Thymus (tissue), 11 donors: ENCODE results near the gene MICAL1. TPM values are rescaled to one million over a fixed set of nuclear protein-coding genes. Genes with fewer than 3 reads are reported as not detected.

Experiments used
- DNase-seq, 9 donors: peaks; one replicate each; pipeline ENCODE4 v3.0.0-alpha.2; 2013; ENCODE audit warnings: low spot score in 9 of 9, low read depth in 6 of 9, missing footprints in 1 of 9
- H3K27ac ChIP-seq, 2 donors: one replicate each; pipeline ENCODE4 v1.5.1; 2013; ENCODE audit warnings: control low read depth in 1 of 2, low read depth in 1 of 2, low read length in 1 of 2, mild to moderate bottlenecking in 1 of 2, moderate library complexity in 1 of 2
- H3K27me3 ChIP-seq, 2 donors: one replicate each; pipeline ENCODE4 v1.5.1; 2013; ENCODE audit warnings: low read length in 1 of 2; ENCODE audit not compliant: control insufficient read depth in 2 of 2, insufficient read depth in 1 of 2
- H3K36me3 ChIP-seq, 2 donors: one replicate each; pipeline ENCODE4 v1.5.1; 2013; ENCODE audit warnings: low read length in 1 of 2, mild to moderate bottlenecking in 1 of 2, moderate library complexity in 1 of 2; ENCODE audit not compliant: control insufficient read depth in 2 of 2, insufficient read depth in 2 of 2
- H3K4me1 ChIP-seq, 2 donors: one replicate each; pipeline ENCODE4 v1.5.1; 2013; ENCODE audit warnings: low read length in 2 of 2; ENCODE audit not compliant: control insufficient read depth in 2 of 2, insufficient read depth in 2 of 2
- H3K4me3 ChIP-seq, 2 donors: one replicate each; pipeline ENCODE4 v1.5.1; 2013; ENCODE audit warnings: low read length in 2 of 2, control low read depth in 1 of 2, mild to moderate bottlenecking in 1 of 2
- H3K9me3 ChIP-seq, 2 donors: one replicate each; pipeline ENCODE4 v1.5.1; 2013; ENCODE audit warnings: low read length in 1 of 2, mild to moderate bottlenecking in 1 of 2; ENCODE audit not compliant: control insufficient read depth in 2 of 2, insufficient read depth in 1 of 2
- WGBS: extraction: QIAGEN DNeasy Blood & Tissue Kit; methylation state at CpG from one replicate; pipeline ENCODE4 v1.1.7; 2013; 5-methylcytosine and 5-hydroxymethylcytosine counted together
- polyA plus RNA-seq: library from polyadenylated mRNA; stranded (reverse); fragments of 200-250 nt; gene quantifications from one replicate; pipeline ENCODE4 v1.2.3, GENCODE V29; 2013
- total RNA-seq: library from RNA; stranded (reverse); fragments of 120-200 nt; gene quantifications from one replicate; pipeline ENCODE4 v1.2.4, GENCODE V29; 2013
- donor health status: healthy.

MICAL1 gene
- total and polyA plus RNA-seq, 2 donors, result 27.6 to 118 TPM

- no peak overlapping the region for H3K4me3 ChIP-seq
- WGBS, result 96% methylated on average over 7 of the region's 7 CpGs
- no peak for DNase-seq
- peaks cover 0 to 2% of the 10 kb centered on the region in 2 donors for H3K9me3 ChIP-seq
- H3K4me1 ChIP-seq, result peaks cover 31 to 44% of the 10 kb centered on the region in 2 donors
- H3K27me3 ChIP-seq, result no peaks in the 10 kb centered on the region
- peaks cover 8 to 39% of the 10 kb centered on the region in 2 donors for H3K36me3 ChIP-seq
- H3K27ac ChIP-seq, result no peak overlapping the region
These were observed 25.5 kb upstream of the MICAL1 start for GRCh38 chr6:109480993-109481480.

- H3K4me3 ChIP-seq, result peak overlapping the region in 1 of 2 donors; percentile 0
- no peaks in the 10 kb centered on the region for H3K27me3 ChIP-seq
- H3K27ac ChIP-seq, result no peak overlapping the region
- H3K4me1 ChIP-seq, result peaks cover 31 to 44% of the 10 kb centered on the region in 2 donors
- peaks cover 0 to 2% of the 10 kb centered on the region in 2 donors for H3K9me3 ChIP-seq
- WGBS, result 94% methylated on average over 5 of the region's 5 CpGs
- H3K36me3 ChIP-seq, result peaks cover 20 to 57% of the 10 kb centered on the region in 2 donors
- DNase-seq, result no peak
These were observed 23.5 kb upstream of the MICAL1 start for GRCh38 chr6:109478841-109479624.

- Histone ChIP-seq H3K36me3 (peaks cover 25 to 65% of the 10 kb centered on the region in 2 donors), H3K9me3 (peaks cover 0 to 2% of the 10 kb centered on the region in 2 donors), H3K4me1 (peaks cover 31 to 44% of the 10 kb centered on the region in 2 donors), H3K27ac (no peak overlapping the region), H3K27me3 (no peaks in the 10 kb centered on the region), H3K4me3 (no peak overlapping the region)
- DNase-seq, result no peak
- 97% methylated on average over 9 of the region's 9 CpGs for WGBS
These were observed 22.7 kb upstream of the MICAL1 start for GRCh38 chr6:109478222-109478805.

- Histone ChIP-seq H3K9me3 (peaks cover 0 to 2% of the 10 kb centered on the region in 2 donors), H3K27me3 (no peaks in the 10 kb centered on the region), H3K27ac (no peak overlapping the region), H3K4me3 (no peak overlapping the region), H3K36me3 (peaks cover 30 to 71% of the 10 kb centered on the region in 2 donors), H3K4me1 (peaks cover 31 to 44% of the 10 kb centered on the region in 2 donors)
- DNase-seq, result no peak
- WGBS, result 95% methylated on average over 2 of the region's 2 CpGs
These were observed 22.2 kb upstream of the MICAL1 start for GRCh38 chr6:109477725-109478124.

GRCh38 chr6:109477184-109477583, 21.6 kb upstream of the MICAL1 start:
- Histone ChIP-seq H3K36me3 (peaks cover 35 to 76% of the 10 kb centered on the region in 2 donors), H3K27me3 (no peaks in the 10 kb centered on the region), H3K27ac (no peak overlapping the region), H3K4me1 (peaks cover 29 to 40% of the 10 kb centered on the region in 2 donors), H3K4me3 (no peak overlapping the region), H3K9me3 (peaks cover 0 to 2% of the 10 kb centered on the region in 2 donors)
- DNase-seq, result no peak
- 97% methylated on average over 2 of the region's 2 CpGs for WGBS

GRCh38 chr6:109475625-109476024, 20.1 kb upstream of the MICAL1 start:
- DNase-seq, result no peak
- WGBS, result 96% methylated on average over 2 of the region's 2 CpGs
- no peak overlapping the region for H3K27ac ChIP-seq
- peaks cover 17 to 26% of the 10 kb centered on the region in 2 donors for H3K4me1 ChIP-seq
- H3K4me3 ChIP-seq, result no peak overlapping the region
- peaks cover 48 to 81% of the 10 kb centered on the region in 2 donors for H3K36me3 ChIP-seq
- peaks cover 0 to 2% of the 10 kb centered on the region in 2 donors for H3K9me3 ChIP-seq
- no peaks in the 10 kb centered on the region for H3K27me3 ChIP-seq

- Histone ChIP-seq H3K36me3 (peaks cover 55 to 81% of the 10 kb centered on the region in 2 donors), H3K27me3 (no peaks in the 10 kb centered on the region), H3K27ac (no peak overlapping the region), H3K9me3 (peaks cover 0 to 2% of the 10 kb centered on the region in 2 donors), H3K4me3 (no peak overlapping the region), H3K4me1 (peaks cover 11 to 23% of the 10 kb centered on the region in 2 donors)
- DNase-seq, result no peak
- 98% methylated on average over 4 of the region's 4 CpGs for WGBS
These were observed 19.4 kb upstream of the MICAL1 start for GRCh38 chr6:109474995-109475394.

- DNase-seq, result no peak
- Histone ChIP-seq H3K9me3 (peaks cover 0 to 2% of the 10 kb centered on the region in 2 donors), H3K4me1 (peaks cover 11 to 17% of the 10 kb centered on the region in 2 donors), H3K36me3 (peaks cover 61 to 80% of the 10 kb centered on the region in 2 donors), H3K27ac (no peak overlapping the region), H3K27me3 (no peaks in the 10 kb centered on the region), H3K4me3 (no peak overlapping the region)
- WGBS, result 98% methylated on average over 3 of the region's 3 CpGs
These were observed 17.5 kb upstream of the MICAL1 start for GRCh38 chr6:109473120-109473519.
